ENCODE data around the gene GNG2. TPM values are rescaled to one million over a fixed set of nuclear protein-coding genes. Genes with fewer than 3 reads are reported as not detected.

Gene GNG2
- total and polyA plus RNA-seq, 9 of the 15 experiments (the other 6 are each of a cell fraction or from before 2014, with no cell fraction given), result 0.18 TPM; not detected in 8

- TF ChIP-seq BRCA1 (IDR thresholded peaks at IDR 0.05), result no peak
- TF ChIP-seq BRCA1 (CRISPR knock-in tag; IDR thresholded peaks at IDR 0.05), result no peak
- TF ChIP-seq CREM (IDR thresholded peaks at IDR 0.05; ENCODE audit: low read depth), result peak; percentile 97
- no peak for TF ChIP-seq TBL1XR1 (IDR thresholded peaks at IDR 0.05; ENCODE audit: low read length in 2 of 2)
- 0 out of 2 replicates have a peak, but pooled peaks have one; percentile 31 for TF ChIP-seq GABPA (tag; conservative IDR thresholded peaks at IDR 0.05; ENCODE audit: low read depth)
- TF ChIP-seq HMGN3 (IDR thresholded peaks at IDR 0.05; ENCODE audit: borderline replicate concordance, extremely low read depth, insufficient read length, low read depth, low read length), result peak; percentile 55
- peak; percentile 76 for TF ChIP-seq CREB3L1 (IDR thresholded peaks at IDR 0.05; ENCODE audit: borderline replicate concordance, low read depth)
- peak; percentile 31; the same call in 1 of the 2 replicates for TF ChIP-seq TFAP4 (CRISPR knock-in tag; IDR thresholded peaks at IDR 0.05; ENCODE audit: borderline replicate concordance)
- peak; percentile 12; the same call in 1 of the 2 replicates for TF ChIP-seq ETS1 (conservative IDR thresholded peaks at IDR 0.05; ENCODE audit: control insufficient read depth, low read depth, low read length)
- TF ChIP-seq MED1 (CRISPR knock-in tag; IDR thresholded peaks at IDR 0.05; ENCODE audit: borderline replicate concordance), result no peak
- no peak for TF ChIP-seq PATZ1 (CRISPR knock-in tag; IDR thresholded peaks at IDR 0.05; ENCODE audit: borderline replicate concordance)
- no peak for TF ChIP-seq ZNF668 (CRISPR knock-in tag; IDR thresholded peaks at IDR 0.05)
- no peak for TF ChIP-seq ARID1B (IDR thresholded peaks at IDR 0.05)
- no peak for TF ChIP-seq ZNF12 (CRISPR knock-in tag; IDR thresholded peaks at IDR 0.05)
- TF ChIP-seq ETV1 (tag; conservative IDR thresholded peaks at IDR 0.05; ENCODE audit: low read depth), result no peak
- TF ChIP-seq ZNF398 (CRISPR knock-in tag; IDR thresholded peaks at IDR 0.05), result no peak
- no peak for TF ChIP-seq KAT2B (IDR thresholded peaks at IDR 0.05; ENCODE audit: low read depth, low read length)
These were observed 129.2 kb downstream of the GNG2 start, which contains the start of gene RTRAF (continued) for GRCh38 chr14:51989293-51990234.
